Stimulated activated CD4-positive, alpha-beta T cell treated with anti-CD3 and anti-CD28 coated beads, Interleukin-12 subunit alpha, Interleukin-12 subunit beta, amount 100 ng/mL, for 48 hours (primary cell): ENCODE results near the gene ASIC2.
A peak's percentile ranks its signal among the peaks of the same experiment; 100 is the strongest.

Experiments used
- DNase-seq, 3 donors: peaks; one replicate each; pipeline ENCODE4 v3.0.0-alpha.2; 2020; ENCODE audit warnings: low read depth in 2 of 3, low spot score in 1 of 3

Gene ASIC2

DNA sequence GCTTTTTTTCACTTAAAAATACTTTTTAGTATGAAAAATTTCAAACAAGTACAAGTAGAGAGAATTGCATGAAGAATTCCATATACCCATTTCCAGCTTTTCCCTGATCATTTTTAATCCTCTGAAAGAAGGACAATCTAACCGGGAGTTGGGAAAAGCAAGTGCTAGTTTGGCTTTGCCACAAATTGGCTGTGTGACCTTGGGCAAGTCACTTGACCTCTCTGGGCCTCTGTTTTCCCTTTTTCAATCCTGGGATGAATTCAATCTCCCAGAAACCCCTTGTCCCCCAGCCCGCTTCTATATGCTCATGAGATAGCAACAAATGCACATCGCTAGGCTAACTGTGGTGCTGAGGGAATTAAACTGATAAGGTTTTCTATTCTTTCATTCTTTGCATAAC, 49.4 kb downstream of the ASIC2 start:
- no peak for DNase-seq

DNA sequence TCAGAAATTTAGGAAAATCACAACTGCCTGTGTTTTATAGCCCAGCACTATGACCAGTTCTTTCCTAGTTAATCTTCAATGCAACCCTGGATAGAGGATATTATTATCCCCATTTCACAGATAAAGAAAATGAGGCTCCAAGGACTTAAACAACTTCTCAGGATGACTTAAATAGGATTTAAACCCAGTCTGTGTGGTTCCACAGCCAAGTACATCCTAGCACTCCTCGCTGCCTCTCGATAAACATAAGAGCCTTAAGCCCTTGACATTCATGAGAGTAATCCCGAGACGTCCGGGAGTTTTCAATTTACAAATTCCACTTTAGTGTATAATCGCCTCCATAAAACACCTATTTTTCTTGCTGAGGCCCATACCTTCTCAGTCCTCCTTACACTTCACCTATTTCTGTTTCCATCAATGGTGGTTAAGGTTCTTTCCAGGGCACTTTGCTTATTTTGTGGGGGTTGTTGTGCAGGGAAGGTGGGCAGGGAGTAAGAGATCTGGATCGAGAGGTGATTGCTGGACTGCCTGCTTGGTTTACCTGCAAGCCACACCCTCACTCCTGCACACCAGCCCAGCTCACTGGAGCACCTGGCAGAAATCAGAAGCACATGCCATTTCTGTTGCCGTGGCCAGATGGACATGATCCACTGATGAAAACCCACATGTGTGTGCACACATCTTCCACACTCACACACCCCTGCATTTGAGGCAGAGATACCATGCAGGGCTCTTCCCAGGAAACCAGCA, 50.5 kb downstream of the ASIC2 start:
- no peak for DNase-seq

DNA sequence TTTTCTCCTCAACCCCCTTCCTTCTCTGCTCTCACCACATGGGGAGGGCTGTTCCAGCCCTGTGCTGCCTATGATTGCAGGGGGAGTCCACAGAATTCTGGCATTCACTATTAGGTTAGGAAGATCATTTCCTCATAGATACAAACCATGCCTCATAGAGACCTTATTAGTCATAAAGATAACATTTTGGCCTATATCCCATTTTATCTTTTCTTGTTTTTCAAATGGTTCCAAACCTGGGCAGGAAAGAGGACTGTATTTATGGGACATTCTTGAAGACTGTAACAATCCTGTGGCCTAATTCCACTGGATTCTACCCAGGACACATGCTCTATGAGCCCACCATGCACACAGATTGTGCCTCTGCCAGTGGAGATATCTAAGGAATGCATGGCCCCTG, 51.7 kb downstream of the ASIC2 start:
- DNase-seq, result no peak

DNA sequence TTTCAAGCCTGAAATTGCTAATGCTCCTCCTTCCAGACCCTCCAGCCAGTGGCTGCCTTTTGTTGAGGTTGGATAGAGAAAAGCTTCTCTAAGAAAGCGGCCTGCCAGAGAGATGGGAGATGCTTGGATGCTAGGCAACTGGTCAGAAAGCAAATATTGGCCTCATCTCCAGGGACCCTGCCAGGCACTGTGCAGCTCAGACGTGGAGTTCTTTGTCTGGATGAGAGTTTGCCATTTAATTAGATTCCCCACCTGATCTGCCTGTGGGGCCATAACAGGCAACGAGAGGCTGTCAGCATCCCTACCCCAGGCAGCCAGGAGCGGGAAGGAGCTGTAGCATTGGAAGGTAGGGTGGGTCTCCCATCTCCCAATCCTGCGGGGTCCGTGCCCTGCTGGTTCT, 52.7 kb downstream of the ASIC2 start:
- DNase-seq, result no peak

DNA sequence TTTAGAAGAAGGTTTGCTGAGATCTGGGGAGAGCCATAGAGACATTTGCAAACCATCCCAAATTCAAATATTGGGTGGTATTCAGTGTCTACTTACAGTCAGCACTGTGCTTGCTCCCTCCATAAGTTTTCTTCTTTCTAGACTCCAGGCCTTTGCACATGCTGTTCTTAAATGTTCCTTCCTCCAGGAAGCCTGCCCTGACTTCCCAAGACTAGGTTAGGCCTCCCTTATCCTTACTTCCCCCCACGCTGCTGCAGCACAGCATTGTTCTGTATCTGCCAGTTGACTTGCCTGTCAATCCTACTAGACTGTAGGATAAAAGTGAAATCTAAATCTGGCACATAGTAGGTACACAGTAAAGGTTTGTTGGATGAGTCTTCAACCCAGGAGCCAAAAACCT, 53.4 kb downstream of the ASIC2 start:
- no peak for DNase-seq

DNA sequence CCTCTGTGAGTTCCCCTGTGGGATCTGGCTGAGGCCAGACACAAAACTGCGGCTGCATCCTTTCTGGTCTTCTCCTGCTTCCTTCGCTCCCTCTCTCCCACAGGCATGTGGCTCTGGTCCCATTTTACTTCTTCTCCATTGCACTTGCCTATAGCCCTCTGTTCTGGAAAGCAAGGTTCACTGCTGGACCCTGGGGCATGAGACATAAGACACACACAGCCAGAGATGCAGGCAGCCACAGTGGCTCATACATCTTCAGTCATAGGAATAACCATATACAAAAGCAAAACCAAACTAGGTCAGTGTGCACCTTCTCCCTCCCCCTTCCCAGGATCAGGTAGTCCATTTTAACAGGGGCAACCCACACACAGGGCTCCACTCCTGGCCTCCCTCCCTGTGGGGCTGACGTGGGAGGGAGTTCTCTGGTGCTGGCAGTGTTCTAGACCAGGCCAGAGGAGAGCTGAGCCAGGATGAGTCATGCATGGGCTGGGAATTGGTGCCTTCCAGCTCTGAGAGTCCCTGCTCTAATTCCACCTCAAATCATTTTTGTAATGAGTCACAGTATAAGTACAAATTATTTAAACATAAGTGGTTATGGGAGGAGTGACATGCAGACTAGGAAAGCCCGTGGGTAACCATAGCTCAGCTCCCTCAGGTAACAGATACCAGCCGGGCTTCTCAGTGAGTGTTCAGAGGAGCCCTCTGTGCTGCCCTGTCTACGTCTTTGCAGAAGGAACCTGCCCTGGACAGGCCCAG, 58.0 kb downstream of the ASIC2 start:
- peak in 1 of 3 donors; percentile 37 for DNase-seq

DNA sequence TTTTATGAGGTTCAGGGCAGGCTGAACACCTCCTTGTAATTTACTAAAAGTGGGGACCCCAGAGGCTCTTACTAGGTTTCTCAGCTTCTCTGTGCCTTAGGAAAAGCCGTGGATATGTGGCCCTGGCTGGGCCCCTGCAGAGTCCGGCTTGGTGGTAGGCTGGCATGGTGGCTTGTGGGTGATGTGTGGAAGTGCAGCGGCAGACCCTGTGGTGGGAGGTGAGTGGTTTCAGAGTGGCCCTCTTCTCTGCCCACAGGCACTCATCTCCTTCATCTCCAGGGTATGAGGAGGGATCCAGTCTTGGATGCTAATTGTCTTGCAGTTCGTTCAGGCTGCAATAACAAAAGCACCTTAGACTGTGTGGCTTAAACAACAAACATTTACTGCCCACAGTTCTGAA, 58.9 kb downstream of the ASIC2 start:
- no peak for DNase-seq

DNA sequence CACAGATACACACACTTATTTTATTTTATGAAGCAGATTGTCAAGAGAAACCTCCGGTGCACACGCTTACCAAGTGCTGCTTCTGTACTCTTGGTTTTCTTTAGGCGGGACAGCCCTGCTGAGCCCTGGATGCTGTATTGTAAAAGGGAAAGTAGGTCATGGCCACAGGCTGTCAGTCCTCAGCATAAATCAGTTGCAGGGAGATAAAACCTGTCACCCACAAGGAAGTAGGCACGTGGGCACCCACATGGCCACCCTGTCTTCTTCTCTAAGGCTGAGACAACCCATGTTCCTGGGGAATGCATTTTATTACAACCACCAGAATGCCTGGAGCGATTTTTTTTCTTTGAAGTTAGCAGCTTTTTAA, 59.3 kb downstream of the ASIC2 start:
- DNase-seq, result no peak

DNA sequence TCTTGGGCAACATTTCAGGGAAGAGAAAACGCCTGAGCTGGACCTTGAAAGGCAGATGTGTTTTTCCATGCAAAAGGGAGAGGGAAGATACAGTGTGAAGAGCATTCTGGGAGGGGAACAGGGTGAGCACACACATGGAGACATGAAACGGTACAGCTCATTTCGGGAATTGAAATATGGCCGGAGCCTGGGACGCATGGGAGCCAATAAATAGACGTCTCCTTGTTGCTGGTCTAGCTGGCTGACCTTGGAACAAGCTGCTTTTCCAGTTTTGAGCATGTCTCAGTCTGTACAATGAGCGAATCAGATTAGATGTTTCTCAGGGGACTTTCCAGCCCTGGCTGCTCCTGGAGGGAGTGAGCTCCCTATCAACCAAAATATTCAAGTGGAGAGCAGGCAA, 63.6 kb downstream of the ASIC2 start:
- DNase-seq, result no peak

DNA sequence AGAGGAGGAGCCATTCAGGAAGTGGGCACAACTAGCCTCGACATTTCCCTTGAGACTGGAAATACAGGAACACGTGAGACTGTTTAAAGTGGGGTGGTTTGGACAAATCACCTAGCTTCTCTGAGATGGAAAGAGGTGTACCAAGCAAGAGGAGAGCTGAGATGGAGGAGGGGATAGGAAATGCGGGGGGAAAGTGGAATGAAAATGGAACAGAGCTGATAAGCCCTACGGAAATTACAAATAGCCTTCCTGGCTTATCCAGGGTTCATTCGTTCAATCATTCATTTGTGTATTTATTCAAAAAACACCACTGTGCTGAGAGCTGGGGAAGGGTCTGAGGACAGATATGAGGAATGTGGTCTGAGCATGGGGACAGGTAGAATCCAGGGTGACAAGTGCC, 64.1 kb downstream of the ASIC2 start:
- DNase-seq, result no peak

DNA sequence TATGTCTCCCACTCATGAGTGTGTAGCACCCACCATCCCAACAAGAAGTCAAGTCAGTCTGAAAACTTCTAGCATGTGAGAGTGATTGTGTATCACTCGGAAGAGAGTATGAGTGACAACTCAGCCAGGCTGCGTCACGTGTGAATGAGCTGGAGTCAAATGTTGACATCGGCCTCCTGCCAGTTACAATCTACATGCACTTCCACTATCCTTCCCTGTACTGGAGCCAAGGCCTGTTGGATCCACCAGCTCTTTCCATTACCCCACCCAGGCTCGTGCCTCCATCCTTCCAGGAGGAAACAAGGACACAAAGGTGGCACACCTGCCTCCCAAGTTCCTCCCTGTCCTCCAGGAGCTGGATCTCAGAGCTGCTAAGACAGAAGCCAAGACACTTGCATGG, 64.5 kb downstream of the ASIC2 start:
- no peak for DNase-seq

DNA sequence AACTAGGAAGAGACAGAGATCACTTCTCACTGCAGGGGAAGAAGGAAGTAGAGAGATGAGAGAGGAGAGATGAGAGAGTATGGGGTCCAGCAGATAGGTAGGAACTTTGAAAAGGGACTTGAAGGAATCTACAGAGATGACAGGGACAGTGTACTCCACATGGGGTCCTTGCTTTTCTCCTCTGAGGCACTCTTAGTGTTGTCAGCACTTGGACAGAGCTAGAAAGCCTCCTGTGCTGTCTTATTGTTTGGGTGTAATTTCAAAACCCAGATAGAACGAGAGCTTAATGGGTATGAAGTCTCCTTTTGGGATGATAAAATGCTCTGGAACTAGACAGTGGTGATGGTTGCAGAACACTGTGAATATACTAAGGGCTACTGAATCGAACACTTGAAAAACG, 65.2 kb downstream of the ASIC2 start:
- no peak for DNase-seq

DNA sequence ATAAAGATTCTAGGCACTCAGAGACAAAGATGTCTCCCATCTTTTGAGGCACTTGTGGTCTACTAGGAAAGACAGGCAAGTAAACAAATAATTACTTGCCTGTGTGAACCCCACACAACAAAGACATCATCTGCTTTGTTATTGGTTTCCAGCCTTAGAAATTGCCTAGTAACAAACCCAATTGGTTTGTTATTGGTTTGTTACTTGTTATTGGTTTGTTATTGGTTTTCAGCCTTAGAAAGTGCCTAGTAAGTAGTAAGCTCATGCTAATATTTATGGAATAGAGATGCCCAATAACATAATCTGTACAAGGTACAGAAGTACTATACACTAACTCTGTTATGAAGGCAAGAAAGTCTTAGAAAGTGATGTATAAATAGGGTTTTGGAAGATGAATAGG, 67.1 kb downstream of the ASIC2 start:
- DNase-seq, result no peak

DNA sequence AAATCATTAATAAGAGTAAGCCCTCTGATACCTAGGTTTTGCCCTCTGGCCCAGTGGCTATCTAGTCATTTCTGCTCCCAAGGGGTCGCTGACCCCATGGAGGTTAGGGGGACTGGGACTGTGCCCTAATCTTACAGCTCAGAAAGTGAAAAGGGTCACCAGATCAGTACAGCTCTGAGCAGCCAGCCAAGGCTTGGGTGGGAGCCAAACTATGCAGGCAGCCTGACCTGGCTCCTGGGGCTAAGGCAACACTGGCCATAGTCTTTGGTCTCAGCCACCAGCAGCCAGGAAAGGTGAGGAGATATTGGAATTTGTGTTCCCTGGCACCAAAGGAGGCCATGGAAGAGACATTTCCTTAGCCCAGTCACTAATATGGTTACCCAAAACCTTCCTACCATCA, 67.6 kb downstream of the ASIC2 start:
- DNase-seq, result no peak

DNA sequence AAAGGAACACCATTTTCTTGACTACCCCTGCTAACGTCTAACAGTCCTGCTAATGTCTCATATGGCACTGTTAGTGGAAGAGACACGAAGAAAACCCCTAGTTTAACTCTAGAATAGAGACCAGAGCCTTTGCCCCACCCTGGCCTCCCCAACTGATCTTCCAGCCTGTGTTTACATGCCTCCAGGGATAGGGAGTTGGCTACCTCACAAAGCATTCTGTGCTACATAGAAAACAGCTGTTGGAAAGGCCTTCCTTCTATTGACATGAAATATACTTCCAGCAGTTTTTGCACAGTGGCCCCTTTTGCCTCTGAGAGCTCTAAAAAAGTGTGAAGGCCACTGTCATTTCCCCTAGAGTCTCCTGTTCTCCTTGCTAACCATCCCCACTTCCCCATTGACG, 73.1 kb downstream of the ASIC2 start:
- no peak for DNase-seq

DNA sequence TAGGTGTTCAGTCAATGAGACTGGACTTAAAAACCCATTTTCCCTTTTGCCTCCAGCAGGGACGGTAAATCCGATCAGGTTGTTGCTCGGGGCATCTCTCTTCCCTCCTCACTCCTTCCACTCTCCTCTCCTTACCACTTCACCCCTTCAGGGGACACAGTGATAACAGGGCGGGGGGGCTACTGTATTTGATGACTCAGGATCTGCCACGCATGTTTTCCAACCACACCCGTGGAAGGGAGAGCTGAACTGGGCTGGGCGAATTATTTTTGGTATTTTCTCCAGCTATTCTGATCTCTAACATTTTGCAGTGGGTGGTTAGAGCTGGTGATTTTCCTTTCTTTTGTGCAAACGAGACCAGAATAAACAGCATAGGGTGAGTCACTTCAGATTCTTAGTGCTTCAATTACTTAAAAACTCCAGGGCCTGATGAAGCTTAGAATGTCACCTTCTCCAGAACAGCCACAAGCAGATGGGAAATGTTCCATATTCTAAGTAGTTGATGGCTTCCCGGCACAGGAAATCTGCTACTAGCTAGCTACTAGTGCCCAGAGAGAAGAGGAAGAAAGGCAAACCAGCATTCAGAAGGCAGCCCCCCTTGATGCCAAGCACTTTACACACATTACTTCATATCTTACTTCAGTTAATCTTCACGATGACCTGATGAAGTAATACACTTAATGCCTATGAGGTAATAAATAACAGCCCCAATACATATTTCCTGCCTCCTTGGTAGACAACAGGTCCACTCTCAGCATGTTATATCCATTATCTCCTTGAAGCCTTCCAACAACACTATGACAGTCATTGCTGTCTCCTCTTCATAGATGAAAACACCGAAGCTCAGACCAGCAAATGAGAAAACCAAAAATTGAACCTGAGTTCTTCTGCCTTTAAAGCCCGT, 74.1 kb downstream of the ASIC2 start:
- no peak for DNase-seq

DNA sequence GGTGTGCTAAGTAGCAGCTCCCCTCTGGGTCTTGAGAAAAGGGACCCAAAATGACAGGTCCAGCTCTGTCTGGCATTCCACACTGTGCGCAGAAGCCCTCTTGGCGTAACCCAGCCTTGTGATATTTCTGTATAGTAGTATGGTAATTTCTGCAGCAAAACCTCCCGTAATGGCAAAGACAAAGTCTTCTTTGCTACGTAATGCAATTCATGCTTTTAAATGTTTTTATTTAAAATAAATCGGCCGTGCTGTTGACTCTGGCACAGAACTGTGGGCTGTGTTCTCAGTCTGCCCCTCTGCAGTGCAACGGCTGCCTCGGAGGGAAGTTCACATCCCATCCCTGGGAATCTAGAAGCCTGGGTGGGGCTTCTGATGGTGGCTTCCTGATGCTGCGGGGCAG, 75.2 kb downstream of the ASIC2 start:
- DNase-seq, result no peak

DNA sequence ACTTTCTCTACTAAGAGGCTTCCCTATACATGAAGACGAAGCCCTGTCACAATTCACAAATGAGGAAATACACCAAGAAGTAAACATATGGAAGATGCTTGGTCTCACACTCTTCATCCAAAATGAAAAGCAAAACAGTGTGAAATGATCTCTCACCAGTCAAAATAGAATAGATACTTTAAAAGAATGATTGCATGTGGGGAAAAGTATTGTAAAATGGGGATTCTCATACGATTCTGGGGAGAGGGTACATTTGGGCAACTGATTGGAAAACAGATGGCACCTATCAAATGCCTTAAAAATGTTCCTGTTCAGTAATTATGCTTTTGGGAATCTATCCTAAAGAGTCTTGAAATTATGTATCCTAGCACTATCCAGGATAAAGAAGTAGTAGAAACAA, 78.1 kb downstream of the ASIC2 start:
- no peak for DNase-seq

DNA sequence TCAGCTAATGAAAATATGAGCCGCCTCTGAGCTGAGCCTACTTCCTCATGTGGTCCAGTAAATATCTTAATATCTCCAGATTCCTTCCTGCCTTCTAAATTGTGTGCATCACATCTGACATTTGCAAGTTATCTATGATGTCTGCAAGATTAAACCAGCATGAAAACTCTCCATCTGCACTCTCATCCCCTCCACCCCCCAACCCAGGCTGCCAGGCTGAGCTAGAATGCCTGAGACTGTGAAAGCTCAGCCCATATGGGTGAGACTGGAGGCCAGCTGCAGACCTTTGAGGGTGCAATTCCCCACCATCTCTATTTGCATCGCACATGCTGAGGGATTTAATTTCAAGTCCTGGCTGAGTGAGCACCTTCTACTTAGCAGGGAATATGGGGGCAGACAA, 82.8 kb downstream of the ASIC2 start:
- no peak for DNase-seq

DNA sequence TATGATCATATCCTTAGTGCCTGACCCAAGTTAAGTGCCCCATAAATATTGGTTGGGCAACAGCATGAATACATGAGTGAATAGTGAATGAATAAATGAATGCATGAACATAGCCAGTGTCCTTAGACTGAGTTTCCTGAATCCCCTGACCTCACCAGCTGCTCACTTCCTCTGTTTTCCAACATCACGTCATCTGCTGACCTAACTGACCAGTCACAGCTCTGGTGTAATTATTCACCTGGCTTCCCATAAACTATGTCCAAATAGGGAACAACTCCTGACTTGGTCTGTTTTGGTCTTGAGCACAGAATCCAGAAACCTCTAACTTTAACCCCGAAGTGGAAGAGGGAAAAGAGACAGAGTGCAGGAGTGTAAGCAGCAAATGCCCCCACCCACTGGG, 83.4 kb downstream of the ASIC2 start:
- no peak for DNase-seq

DNA sequence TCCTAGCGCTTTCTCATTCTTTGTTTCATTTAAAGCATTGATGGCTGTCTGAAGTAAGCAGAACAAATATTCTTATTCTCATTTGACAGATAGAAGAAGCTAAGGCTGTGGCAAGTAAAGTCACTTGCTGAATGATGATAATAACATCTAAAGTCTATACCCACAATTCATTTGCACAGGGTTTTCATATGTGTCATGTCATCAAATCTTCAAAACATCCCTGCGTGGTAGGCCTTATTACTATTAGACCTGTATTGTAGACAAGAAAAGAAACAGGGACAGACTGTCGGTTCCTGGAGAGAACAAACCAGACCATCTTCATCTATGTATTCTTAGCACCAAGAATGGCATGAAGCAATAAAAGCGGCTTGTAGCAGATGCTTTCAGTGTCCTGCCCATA, 85.9 kb downstream of the ASIC2 start:
- no peak for DNase-seq

DNA sequence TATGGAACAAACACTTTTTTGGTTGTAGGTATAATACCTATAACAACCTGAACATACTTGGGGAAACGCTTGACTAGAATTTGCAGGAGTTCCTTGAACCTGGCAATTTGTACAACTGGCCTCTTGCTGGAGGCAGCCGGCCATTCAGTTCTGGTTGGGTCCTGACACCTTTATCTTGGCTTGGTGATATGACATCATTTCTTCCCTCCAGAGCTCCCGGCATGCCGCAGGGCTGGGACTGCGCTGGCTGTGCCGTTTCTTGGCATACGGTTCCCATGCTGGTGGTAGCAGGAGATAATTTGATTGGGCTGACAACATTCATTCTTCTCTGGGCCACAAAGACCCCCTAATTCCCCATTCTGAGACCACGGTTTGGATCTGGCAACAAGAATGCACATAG, 87.5 kb downstream of the ASIC2 start:
- no peak for DNase-seq
